GM12865 (cell line): ENCODE results near the gene MTUS2.
A peak's percentile ranks its signal among the peaks of the same experiment; 100 is the strongest.

Experiments used
- DNase-seq: peaks from one replicate; pipeline ENCODE4 v3.0.0; 2010; ENCODE audit warnings: low read depth
- H3K4me3 ChIP-seq: 2 replicates; pipeline ENCODE4 v1.5.1; 2011; ENCODE audit warnings: mild to moderate bottlenecking, low read depth, low read length, control low read depth
- CTCF ChIP-seq: IDR thresholded peaks from 2 replicates; pipeline ENCODE4 v1.5.1; 2011; ENCODE audit warnings: low read length, control low read depth, low read depth, inconsistent platforms; ENCODE audit not compliant: insufficient read depth; ENCODE audit errors: missing control alignments

Gene MTUS2

GRCh38 chr13:28817204-28817603 is 2.9 kb upstream of the MTUS2 start:
- no peak overlapping the region for H3K4me3 ChIP-seq
- TF ChIP-seq CTCF, result no peak
- no peak for DNase-seq

- no peak for TF ChIP-seq CTCF
- no peak for DNase-seq
- H3K4me3 ChIP-seq, result peak overlapping the region; percentile 26
Observed at GRCh38 chr13:28819046-28819730, 951 bp upstream of the MTUS2 start.

GRCh38 chr13:28819735-28820098 is 422 bp upstream of the MTUS2 start:
- peak; percentile 49 for TF ChIP-seq CTCF
- no peak overlapping the region; the same call in 1 of the 2 replicates for H3K4me3 ChIP-seq
- DNase-seq, result peak; percentile 64

- TF ChIP-seq CTCF, result no peak
- no peak for DNase-seq
- no peak overlapping the region for H3K4me3 ChIP-seq
Observed at GRCh38 chr13:28822151-28822550, 2.0 kb downstream of the MTUS2 start.

GRCh38 chr13:28822801-28823200 is 2.7 kb downstream of the MTUS2 start:
- DNase-seq, result no peak
- H3K4me3 ChIP-seq, result no peak overlapping the region
- no peak for TF ChIP-seq CTCF

GRCh38 chr13:28825379-28825778 is 5.2 kb downstream of the MTUS2 start:
- H3K4me3 ChIP-seq, result no peak overlapping the region
- no peak for TF ChIP-seq CTCF
- DNase-seq, result no peak

- DNase-seq, result no peak
- no peak for TF ChIP-seq CTCF
- no peak overlapping the region for H3K4me3 ChIP-seq
Observed at GRCh38 chr13:28826368-28826767, 6.2 kb downstream of the MTUS2 start.
